ENCODE results near the gene MUC5B.

MUC5B gene

GRCh38 chr11:1221848-1222311, 986 bp upstream of the MUC5B start:
- DNase-seq, result no peak

GRCh38 chr11:1223346-1224110, 662 bp downstream of the MUC5B start:
- DNase-seq, result no peak

GRCh38 chr11:1224111-1224490, 1.2 kb downstream of the MUC5B start:
- DNase-seq, result no peak

GRCh38 chr11:1224491-1225385, 1.9 kb downstream of the MUC5B start:
- no peak for DNase-seq

GRCh38 chr11:1225386-1226225, 2.7 kb downstream of the MUC5B start:
- no peak for DNase-seq

- DNase-seq, result peak in 1 of 2 donors; percentile 5
Observed at GRCh38 chr11:1226226-1226985, 3.5 kb downstream of the MUC5B start.

- DNase-seq, result no peak
Observed at GRCh38 chr11:1226986-1227550, 4.2 kb downstream of the MUC5B start.

GRCh38 chr11:1227551-1228100, 4.8 kb downstream of the MUC5B start:
- DNase-seq, result no peak

GRCh38 chr11:1228101-1228821, 5.4 kb downstream of the MUC5B start:
- no peak for DNase-seq

- DNase-seq, result no peak
Observed at GRCh38 chr11:1228921-1229451, 6.1 kb downstream of the MUC5B start.

- DNase-seq, result no peak
Observed at GRCh38 chr11:1229471-1230120, 6.7 kb downstream of the MUC5B start.

GRCh38 chr11:1230121-1230455, 7.2 kb downstream of the MUC5B start:
- DNase-seq, result no peak

- no peak for DNase-seq
Observed at GRCh38 chr11:1230456-1231395, 7.9 kb downstream of the MUC5B start.

- no peak for DNase-seq
Observed at GRCh38 chr11:1231396-1232020, 8.6 kb downstream of the MUC5B start.

GRCh38 chr11:1232021-1232882, 9.4 kb downstream of the MUC5B start:
- no peak for DNase-seq

- no peak for DNase-seq
Observed at GRCh38 chr11:1232883-1233321, 10.0 kb downstream of the MUC5B start.

- no peak for DNase-seq
Observed at GRCh38 chr11:1233351-1234053, 10.6 kb downstream of the MUC5B start.
